Endothelial cell of umbilical vein (primary cell): ENCODE data around the gene PCDH9. TPM values are rescaled to one million over a fixed set of nuclear protein-coding genes. Genes with fewer than 3 reads are reported as not detected.
A peak's percentile ranks its signal among the peaks of the same experiment; 100 is the strongest.

ENCODE experiments used
- BruUV-seq: library from RNA; stranded (reverse); fragments of 400-500 nt; replicated peaks from 2 replicates; lab custom pipeline; 2021; lab: Mats Ljungman, UMichigan
- CTCF ChIA-PET: fragments of 300-600, 350-600 bp; sonication (Branson Sonifier 250); formaldehyde crosslinking; loops from one replicate; lab custom pipeline; 2021; ENCODE audit warnings: antibody characterized with exemption, inconsistent platforms; lab: Charles Lee
- POLR2A ChIA-PET: fragments of 300-600, 350-600 bp; sonication (Branson Sonifier 250); formaldehyde crosslinking; loops from one replicate; lab custom pipeline; 2021; ENCODE audit warnings: antibody characterized with exemption, inconsistent platforms; lab: Charles Lee
- DNase-seq: peaks from one replicate; pipeline ENCODE4 v3.0.0-alpha.2; 2011; ENCODE audit warnings: low read depth, low spot score
- FAIRE-seq: peaks from 2 replicates; lab custom pipeline; 2011; peaks lifted over from hg19 to GRCh38; lab: Jason Lieb, UNC
- H2AFZ ChIP-seq: 2 replicates; pipeline ENCODE4 v1.6.0; 2012; ENCODE audit warnings: low read depth, low read length, control low read depth, inconsistent platforms
- H3K27ac ChIP-seq: 2 replicates; pipeline ENCODE4 v1.5.1; 2011; ENCODE audit warnings: low read depth, mild to moderate bottlenecking, control low read depth, low read length, moderate library complexity; ENCODE audit not compliant: insufficient read depth
- H3K27me3 ChIP-seq, 2 experiments: 2 replicates each; pipeline versions ENCODE4 v1.6.0 to v1.6.1; 2011; ENCODE audit warnings: low read length in 2 of 2, mixed read lengths in 1 of 2; ENCODE audit not compliant: control insufficient read depth in 2 of 2, insufficient read depth in 2 of 2
- H3K36me3 ChIP-seq, 2 experiments: 2 replicates in 1 of 2; 3 replicates in 1 of 2; pipeline ENCODE4 v1.5.1; 2011; ENCODE audit warnings: low read length in 2 of 2, mild to moderate bottlenecking in 1 of 2, moderate library complexity in 1 of 2; ENCODE audit not compliant: control insufficient read depth in 2 of 2, insufficient read depth in 2 of 2; ENCODE audit errors: extremely low read depth in 1 of 2
- H3K4me1 ChIP-seq: 3 replicates; pipeline ENCODE4 v1.5.1; 2011; ENCODE audit warnings: mild to moderate bottlenecking, low read length; ENCODE audit not compliant: control insufficient read depth, insufficient read depth; ENCODE audit errors: extremely low read depth
- H3K4me2 ChIP-seq: 2 replicates; pipeline ENCODE4 v1.6.1; 2011; ENCODE audit warnings: low read length, control low read depth, mixed read lengths; ENCODE audit not compliant: insufficient read depth
- H3K4me3 ChIP-seq, 3 experiments: fragments of 200-600 bp in 1 of 3; sonication (generic), shearing (Covaris generic) in 1 of 3; replicated peaks in 1 of 3; 2 replicates each; pipeline ENCODE4 v1.5.1; 2011 to 2016; ENCODE audit warnings: control low read depth in 3 of 3, low read length in 3 of 3, mild to moderate bottlenecking in 2 of 3, inconsistent platforms in 1 of 3, low read depth in 1 of 3, moderate library complexity in 1 of 3; ENCODE audit not compliant: insufficient read depth in 1 of 3
- H3K79me2 ChIP-seq: 2 replicates; pipeline ENCODE4 v1.6.0; 2012; ENCODE audit warnings: low read length, inconsistent platforms; ENCODE audit not compliant: control insufficient read depth, insufficient read depth
- H3K9ac ChIP-seq: replicated peaks from 2 replicates; pipeline ENCODE3; 2011; ENCODE audit warnings: low read length, control low read depth; ENCODE audit not compliant: insufficient read depth; ENCODE audit errors: extremely low read depth
- H3K9me1 ChIP-seq: replicated peaks from 3 replicates; pipeline ENCODE4 v1.6.0; 2011; ENCODE audit warnings: mild to moderate bottlenecking, low read length; ENCODE audit not compliant: control insufficient read depth, insufficient read depth; ENCODE audit errors: extremely low read depth
- H3K9me3 ChIP-seq: replicated peaks from 2 replicates; pipeline ENCODE4 v1.5.1; 2012; ENCODE audit warnings: low read length, inconsistent platforms; ENCODE audit not compliant: control insufficient read depth, insufficient read depth
- H4K20me1 ChIP-seq: replicated peaks from 2 replicates; pipeline ENCODE3; 2011; ENCODE audit warnings: mild to moderate bottlenecking, low read length; ENCODE audit not compliant: control insufficient read depth, insufficient read depth; ENCODE audit errors: extremely low read depth
- FOS ChIP-seq: IDR thresholded peaks from 2 replicates; pipeline ENCODE4 v1.6.1; 2011; ENCODE audit warnings: mild to moderate bottlenecking, low read length, moderate library complexity, borderline replicate concordance; ENCODE audit not compliant: insufficient read depth
- GATA2 ChIP-seq: IDR thresholded peaks from 2 replicates; pipeline ENCODE4 v1.7.0; 2011; ENCODE audit warnings: low read depth, mild to moderate bottlenecking, moderate library complexity, mixed read lengths, low read length; ENCODE audit not compliant: insufficient read length, insufficient read depth
- JUN ChIP-seq: IDR thresholded peaks from 2 replicates; pipeline ENCODE4 v1.6.1; 2011; ENCODE audit warnings: borderline replicate concordance, low read depth; ENCODE audit not compliant: insufficient read length, insufficient read depth
- MYC ChIP-seq: IDR thresholded peaks from one replicate; pipeline ENCODE4 v1.6.1; 2011; ENCODE audit warnings: mild to moderate bottlenecking, low read depth, low read length
- POLR2A ChIP-seq: IDR thresholded peaks from 2 replicates; pipeline ENCODE4 v1.6.1; 2012; ENCODE audit warnings: low read depth, mild to moderate bottlenecking, control low read depth, low read length
- POLR2AphosphoS5 ChIP-seq: IDR thresholded peaks from 2 replicates; pipeline ENCODE4 v1.6.1; 2012; ENCODE audit warnings: low read depth, mild to moderate bottlenecking, control low read depth, low read length, moderate library complexity; ENCODE audit not compliant: insufficient read depth
- dilution Hi-C: fragments of 300-500 bp; cut with MboI; formaldehyde crosslinking; loops from one replicate; pipeline ENCODE4 v1.15.0; 2019; ENCODE audit warnings: low sequenced_read_pairs; ENCODE audit not compliant: extremely low pct_ligation_motif_present
- intact Hi-C: fragments of 100-400 bp; cut with micrococcal nuclease; formaldehyde crosslinking; loops from one replicate; pipeline ENCODE4 v1.10.0; 2022
- polyA plus RNA-seq, 4 experiments: library from polyadenylated mRNA; depleted of rRNA in 3 of 4; stranded (reverse) in 3 of 4; unstranded in 1 of 4; fragments of >200 nt; gene quantifications; 2 replicates each; pipeline versions ENCODE4 v1.2.1 to v1.2.3, GENCODE V29; 2011 to 2012; ENCODE audit warnings: missing spikeins in 1 of 4
- total RNA-seq: library from RNA; stranded (reverse); gene quantifications from 2 replicates; pipeline ENCODE4 v1.2.3, GENCODE V29; 2021
- TF ChIP-seq, protein P1 (sequence below), 2 donors: IDR thresholded peaks; 1 replicate in 1 of 2; 2 replicates in 1 of 2; pipeline ENCODE4 v1.5.1; 2011; ENCODE audit warnings: low read length in 2 of 2, mild to moderate bottlenecking in 2 of 2, moderate library complexity in 2 of 2, control low read depth in 1 of 2, inconsistent platforms in 1 of 2, low read depth in 1 of 2; ENCODE audit not compliant: insufficient read depth in 1 of 2; ENCODE audit errors: extremely low read depth in 1 of 2
- TF ChIP-seq, protein P2 (sequence below): IDR thresholded peaks from 2 replicates; pipeline ENCODE4 v1.6.1; 2011; ENCODE audit not compliant: insufficient read depth, insufficient read length

Gene PCDH9
- total and polyA plus RNA-seq, 2 donors (not counting 3 experiments of a cell fraction or from before 2014, with no cell fraction given): 1.1 to 5.2 TPM

DNA sequence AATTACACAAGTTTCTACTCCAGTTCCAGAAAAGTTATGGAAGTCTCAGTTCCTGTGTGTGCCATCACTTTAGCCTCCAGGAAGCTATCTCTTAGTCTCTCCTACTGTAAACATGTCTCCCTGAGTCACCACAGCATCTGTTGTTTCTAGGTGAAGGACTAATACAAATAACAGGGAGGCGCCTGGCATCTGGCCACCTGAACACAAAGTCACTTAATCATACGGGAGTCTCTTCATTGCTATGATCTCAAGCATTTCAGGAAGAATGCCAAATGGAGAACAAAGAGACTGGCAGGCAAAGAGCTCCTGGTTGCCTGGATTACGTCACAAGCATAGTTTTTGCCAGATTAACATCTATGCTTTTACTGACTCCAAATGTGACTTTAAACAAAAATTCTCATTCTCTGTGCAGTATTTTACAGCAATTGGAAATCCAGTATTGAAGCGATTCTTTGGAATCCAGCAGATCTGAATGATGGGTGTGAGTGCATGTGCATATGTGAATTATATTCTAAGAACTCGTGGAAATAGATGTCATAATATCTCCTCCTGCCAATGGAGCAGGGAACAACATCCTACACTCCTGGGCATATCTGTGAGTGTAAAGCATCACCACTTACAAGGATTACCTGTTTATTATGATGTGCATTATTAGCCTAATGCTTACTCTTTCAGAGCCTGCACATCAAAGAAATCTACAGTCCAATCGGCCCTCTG, 572.8 kb downstream of the PCDH9 start:
- peaks cover 2% of the 10 kb centered on the region for H3K9me1 ChIP-seq
- peak; percentile 93 for FAIRE-seq
- intact Hi-C loops: loop anchor here (1.0 to 10.0 kb wide), 4 partner anchors 22 to 743 kb away; partner anchors contain the start of gene PCDH9
- peak overlapping the region; percentile 55 for H3K4me2 ChIP-seq
- DNase-seq: peak; percentile 97
- H3K36me3 ChIP-seq: no peaks in the 10 kb centered on the region
- TF ChIP-seq JUN (peak; percentile 83), POLR2A (peak; percentile 31), GATA2 (peak; percentile 79), MYC (no peak), FOS (peak; percentile 84), POLR2AphosphoS5 (peak; percentile 72)
- TF ChIP-seq, protein P1, sequence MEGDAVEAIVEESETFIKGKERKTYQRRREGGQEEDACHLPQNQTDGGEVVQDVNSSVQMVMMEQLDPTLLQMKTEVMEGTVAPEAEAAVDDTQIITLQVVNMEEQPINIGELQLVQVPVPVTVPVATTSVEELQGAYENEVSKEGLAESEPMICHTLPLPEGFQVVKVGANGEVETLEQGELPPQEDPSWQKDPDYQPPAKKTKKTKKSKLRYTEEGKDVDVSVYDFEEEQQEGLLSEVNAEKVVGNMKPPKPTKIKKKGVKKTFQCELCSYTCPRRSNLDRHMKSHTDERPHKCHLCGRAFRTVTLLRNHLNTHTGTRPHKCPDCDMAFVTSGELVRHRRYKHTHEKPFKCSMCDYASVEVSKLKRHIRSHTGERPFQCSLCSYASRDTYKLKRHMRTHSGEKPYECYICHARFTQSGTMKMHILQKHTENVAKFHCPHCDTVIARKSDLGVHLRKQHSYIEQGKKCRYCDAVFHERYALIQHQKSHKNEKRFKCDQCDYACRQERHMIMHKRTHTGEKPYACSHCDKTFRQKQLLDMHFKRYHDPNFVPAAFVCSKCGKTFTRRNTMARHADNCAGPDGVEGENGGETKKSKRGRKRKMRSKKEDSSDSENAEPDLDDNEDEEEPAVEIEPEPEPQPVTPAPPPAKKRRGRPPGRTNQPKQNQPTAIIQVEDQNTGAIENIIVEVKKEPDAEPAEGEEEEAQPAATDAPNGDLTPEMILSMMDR (IDR thresholded peaks at IDR 0.05; ENCODE audit: extremely low read depth in 1 of 2, insufficient read depth in 1 of 2, low read depth in 1 of 2, low read length in 2 of 2): no peak
- TF ChIP-seq, protein P2, sequence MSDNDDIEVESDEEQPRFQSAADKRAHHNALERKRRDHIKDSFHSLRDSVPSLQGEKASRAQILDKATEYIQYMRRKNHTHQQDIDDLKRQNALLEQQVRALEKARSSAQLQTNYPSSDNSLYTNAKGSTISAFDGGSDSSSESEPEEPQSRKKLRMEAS: no peak
- peaks cover 32% of the 10 kb centered on the region for H3K4me1 ChIP-seq
- no peak overlapping the region for H3K4me3 ChIP-seq
- peak overlapping the region; percentile 51 for H2AFZ ChIP-seq
- H3K9ac ChIP-seq: peak overlapping the region; percentile 53
- dilution Hi-C loops: no loop called here
- no peaks in the 10 kb centered on the region for H4K20me1 ChIP-seq
- H3K27me3 ChIP-seq: no peaks in the 10 kb centered on the region
- ChIA-PET POLR2A (no interaction called here), CTCF (interaction anchor here (0.9 to 1.7 kb wide), 7 partner anchors 9 to 1001 kb away, joined by 3 to 13 read pairs (median 5); no protein-coding TSS in a partner anchor)
- H3K9me3 ChIP-seq: no peaks in the 10 kb centered on the region
- H3K79me2 ChIP-seq: no peaks in the 10 kb centered on the region
- H3K27ac ChIP-seq: peak overlapping the region; percentile 92
- BruUV-seq: no TSS peak
